Ramos (cell line): ENCODE data around the gene CAVIN4.

ENCODE experiments used
- in situ Hi-C: fragments of 300-500 bp; cut with MboI; formaldehyde crosslinking; loops from one replicate; pipeline ENCODE4 v1.14.3; 2022; ENCODE audit warnings: low sequenced_read_pairs; ENCODE audit not compliant: unreplicated experiment

Gene CAVIN4

DNA sequence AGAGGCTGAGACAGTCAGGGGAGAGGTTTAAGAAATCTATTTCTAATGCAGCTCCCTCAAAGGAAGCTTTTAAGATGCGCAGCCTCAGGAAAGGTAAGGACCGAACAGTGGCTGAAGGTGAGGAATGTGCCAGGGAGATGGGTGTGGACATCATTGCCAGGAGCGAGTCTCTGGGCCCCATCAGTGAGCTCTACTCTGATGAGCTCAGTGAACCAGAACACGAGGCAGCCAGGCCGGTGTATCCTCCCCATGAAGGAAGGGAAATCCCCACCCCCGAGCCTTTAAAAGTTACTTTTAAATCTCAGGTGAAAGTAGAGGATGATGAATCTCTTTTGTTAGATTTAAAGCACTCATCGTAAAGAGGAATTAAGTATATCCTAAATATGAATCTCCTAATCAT lies 8.2 kb downstream of the CAVIN4 start:
- in situ Hi-C loops = loop anchor here (25.0 kb wide), 1 partner anchor 1399 kb away; no protein-coding TSS in a partner anchor

DNA sequence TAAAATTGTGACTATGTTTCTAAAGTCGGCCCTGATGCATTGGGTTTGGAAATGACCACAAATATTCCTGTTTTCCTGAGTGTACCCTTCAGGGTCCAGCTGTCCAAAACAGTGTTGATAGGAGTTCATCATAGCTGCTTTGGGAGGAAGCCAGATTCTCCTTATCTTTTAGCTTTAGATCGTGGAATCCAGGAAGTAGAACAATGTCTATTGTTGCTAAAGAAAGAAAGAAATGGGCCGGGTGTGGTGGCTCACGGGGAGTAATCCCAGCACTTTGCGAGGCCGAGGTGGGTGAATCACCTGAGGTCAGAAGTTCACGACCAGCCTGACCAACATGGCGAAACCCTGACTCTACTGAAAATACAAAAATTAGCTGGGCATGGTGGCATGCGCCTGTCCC lies 9.5 kb downstream of the CAVIN4 start:
- in situ Hi-C loops = loop anchor here (25.0 kb wide), 1 partner anchor 1400 kb away; no protein-coding TSS in a partner anchor

DNA sequence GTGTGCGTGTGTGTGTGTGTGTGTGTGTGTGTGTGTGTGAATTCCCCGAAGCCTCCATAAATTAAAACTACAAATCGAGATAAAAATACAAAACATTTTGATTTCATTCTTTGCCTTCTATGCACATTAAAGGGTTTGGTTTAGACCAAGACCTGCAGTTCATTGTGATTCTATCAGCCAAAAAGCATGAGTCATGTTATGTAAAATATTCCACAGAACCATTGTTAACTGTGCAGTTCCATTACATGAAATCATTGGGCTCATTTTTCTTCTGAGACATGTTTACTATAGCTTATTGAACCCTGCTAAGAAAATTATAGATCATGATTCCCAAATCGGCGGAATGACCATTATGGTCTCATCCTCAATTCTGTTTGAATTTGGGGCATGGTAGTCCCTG lies 11.7 kb downstream of the CAVIN4 start:
- in situ Hi-C loops = loop anchor here (25.0 kb wide), 1 partner anchor 1402 kb away; no protein-coding TSS in a partner anchor

DNA sequence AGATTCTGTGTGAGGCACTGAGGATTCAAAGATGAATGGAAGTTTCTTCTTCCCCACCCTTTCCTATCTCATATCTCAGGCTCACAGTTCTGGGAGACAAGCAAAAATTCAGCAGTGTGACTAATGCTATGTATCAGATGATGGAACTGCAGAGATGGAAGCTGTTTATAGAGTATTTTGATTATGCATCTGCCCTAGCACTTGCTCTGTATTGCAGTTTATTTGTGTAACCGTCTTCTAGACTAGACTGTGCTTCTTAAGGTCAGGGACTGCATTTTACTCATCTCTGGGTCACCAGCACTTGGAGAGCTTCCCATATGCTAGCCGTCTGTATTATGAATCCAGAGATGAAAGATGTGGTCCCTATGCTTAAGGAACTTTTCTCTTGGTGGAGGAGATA lies 12.6 kb downstream of the CAVIN4 start:
- in situ Hi-C loops = loop anchor here (25.0 kb wide), 1 partner anchor 1403 kb away; no protein-coding TSS in a partner anchor

DNA sequence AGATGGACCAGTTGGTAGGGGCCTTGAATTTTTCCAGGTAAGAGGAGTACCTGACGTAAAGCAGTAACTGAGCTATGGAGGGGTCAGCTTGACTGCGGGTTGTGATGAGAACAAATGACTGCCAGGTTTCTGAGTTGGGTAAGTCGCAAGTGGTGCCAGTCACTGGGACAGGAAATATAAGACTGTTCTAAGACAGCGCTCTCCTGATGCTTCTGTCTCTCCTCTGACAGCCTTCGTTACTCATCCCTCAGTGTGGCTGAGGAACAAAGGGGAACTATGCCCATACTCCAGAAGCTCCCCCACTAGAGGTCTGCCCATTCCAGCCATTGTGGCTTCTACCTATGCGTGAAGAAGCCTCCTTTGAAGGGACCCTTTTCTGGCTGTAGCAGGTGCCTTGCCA lies 13.3 kb downstream of the CAVIN4 start:
- in situ Hi-C loops = loop anchor here (25.0 kb wide), 1 partner anchor 1404 kb away; no protein-coding TSS in a partner anchor

DNA sequence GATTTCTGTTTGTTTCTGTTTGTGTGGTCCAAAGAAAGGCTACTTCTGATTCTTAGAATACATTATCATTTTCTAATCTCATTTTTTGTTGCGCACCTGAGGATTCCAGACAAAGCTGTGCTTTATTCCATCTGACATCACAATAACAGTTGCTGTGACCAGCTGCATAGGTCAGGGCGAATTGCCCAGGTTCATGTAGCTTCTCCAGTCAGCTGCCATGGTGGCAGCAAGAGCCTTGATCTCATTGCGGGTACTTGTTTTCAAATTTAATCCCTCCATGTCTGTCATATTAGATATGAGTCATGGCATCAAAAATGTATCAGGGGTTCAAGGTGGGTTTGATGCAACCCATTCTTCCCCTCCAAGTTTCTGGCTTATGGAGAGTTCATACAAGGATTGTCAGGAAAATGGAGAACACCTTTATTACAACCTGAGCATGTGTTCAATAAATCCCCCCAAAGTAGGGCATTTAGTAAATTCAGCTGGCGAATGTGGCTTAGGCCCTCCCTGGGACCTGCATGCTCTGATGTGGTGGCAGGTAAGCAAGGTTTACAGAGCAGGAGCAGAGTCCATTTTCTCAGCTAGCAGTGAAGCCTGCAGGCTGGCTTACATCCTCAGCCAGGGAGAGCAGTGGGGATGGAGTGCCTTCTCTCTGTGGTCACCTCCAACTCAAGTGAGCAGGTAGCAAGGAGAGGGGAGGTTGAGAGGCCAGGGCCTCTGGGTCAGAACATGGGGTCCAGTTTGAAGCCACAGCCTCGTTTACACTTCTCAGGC lies 13.9 kb downstream of the CAVIN4 start:
- in situ Hi-C loops = loop anchor here (25.0 kb wide), 1 partner anchor 1405 kb away; no protein-coding TSS in a partner anchor

DNA sequence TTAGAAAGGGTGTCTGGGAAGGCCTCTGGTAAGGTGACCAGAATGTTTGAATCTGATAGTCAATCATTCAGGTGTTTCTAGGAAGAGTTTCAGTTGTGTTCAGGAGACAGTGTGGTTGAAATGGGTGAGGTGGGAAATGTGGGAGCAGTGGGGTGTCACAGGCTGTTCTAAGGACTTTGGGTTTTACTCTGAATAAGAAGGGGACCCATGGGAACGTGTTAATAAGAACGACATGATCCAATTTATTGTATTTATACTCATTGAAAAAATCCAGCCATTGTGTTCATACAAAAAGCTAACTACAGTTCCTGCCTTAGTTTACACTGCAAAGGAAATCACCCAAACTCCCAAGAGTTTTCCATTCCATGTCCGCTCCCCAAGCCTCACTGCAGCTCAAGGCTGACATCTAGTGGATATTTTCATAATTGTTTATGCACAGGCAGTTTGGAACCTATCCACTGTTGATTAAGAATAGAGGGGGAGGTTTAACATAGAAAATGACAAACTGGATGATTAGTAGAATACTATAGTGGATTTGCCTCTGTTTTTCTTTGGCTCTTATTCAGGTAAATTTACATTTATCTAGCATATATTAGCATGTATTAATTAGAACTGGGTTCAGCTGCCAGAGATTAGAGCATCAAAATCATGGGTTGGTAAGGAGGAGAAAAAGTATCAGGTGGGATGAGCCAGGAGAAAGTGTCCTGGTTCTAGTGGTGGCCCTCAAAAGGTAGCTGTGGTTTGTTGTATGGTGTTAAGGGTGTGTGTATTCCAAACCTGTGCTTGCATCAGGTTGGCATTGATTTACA lies 17.7 kb downstream of the CAVIN4 start:
- in situ Hi-C loops = loop anchor here (25.0 kb wide), 1 partner anchor 1408 kb away; no protein-coding TSS in a partner anchor

DNA sequence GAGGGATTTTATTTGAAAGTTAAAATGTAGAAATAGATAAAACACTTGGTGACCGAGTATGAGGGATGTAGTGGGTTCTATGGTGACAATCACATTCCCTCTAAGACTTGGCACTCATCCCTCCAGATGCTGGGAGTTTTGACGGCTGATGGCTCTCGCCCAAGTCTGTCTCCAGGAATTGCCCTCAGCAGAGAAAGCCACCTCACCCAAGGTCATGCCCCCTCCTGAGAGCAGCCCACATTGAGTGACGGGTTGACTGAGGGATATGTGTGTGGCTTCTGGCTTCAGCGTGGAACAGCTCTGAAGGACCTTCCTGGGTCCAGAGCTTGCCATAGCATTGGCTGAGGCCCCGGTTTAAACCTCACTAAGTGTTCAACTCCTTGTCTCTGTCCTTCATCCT lies 19.4 kb downstream of the CAVIN4 start:
- in situ Hi-C loops = loop anchor here (25.0 kb wide), 1 partner anchor 1410 kb away; no protein-coding TSS in a partner anchor

DNA sequence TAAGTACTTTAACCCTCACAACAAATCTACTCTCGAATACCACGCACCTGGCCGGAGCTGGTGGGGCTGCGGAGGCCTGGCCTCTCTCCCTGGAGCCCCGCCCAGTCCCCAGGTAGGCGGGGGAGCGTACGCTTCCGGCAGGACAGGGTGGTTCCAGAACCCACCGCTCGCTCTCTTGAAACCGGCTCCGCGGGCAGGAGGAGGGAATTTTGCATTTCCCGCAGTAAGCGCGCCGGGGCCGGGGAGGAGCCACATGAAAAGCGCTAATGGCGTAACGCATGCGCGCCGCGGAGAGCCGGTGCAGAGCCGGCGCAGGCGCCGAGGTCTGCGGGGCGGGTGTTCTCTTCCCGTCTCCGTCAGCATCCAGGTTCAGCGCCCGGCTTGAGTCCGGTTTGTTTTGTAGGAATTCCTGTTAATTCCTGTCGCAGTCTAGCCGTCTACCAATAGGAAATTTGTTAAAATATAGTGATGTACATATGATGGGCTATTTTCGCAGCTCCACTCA lies 20.8 kb downstream of the CAVIN4 start:
- in situ Hi-C loops = loop anchor here (25.0 kb wide), 1 partner anchor 1411 kb away; no protein-coding TSS in a partner anchor

DNA sequence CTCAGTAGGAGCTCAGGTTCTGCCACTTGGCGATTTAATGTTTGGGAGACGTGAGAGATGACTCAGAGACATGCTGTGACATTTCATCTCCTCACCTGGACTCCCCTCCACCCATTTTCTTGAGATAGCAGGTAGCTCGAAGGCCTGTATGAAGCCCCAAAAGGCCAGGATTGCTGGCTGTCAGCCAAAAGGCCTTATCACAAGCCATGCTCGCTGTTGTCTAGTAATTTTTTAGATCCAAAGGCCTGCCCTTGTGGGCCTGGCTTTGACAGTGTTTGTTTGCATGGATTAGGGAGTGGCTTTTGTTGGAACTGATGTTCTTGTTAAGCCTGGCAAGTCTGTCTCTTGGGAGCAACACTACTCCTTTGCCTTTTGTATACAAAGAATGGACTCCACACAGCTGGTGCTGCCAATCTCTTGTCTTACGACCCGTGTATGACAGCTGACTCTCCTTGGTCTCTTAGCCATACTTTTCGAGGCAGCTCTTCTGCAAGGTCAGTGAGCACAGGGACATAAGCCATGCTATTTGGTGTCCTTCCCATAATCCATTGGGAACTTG lies 22.7 kb downstream of the CAVIN4 start:
- in situ Hi-C loops = no loop called here

DNA sequence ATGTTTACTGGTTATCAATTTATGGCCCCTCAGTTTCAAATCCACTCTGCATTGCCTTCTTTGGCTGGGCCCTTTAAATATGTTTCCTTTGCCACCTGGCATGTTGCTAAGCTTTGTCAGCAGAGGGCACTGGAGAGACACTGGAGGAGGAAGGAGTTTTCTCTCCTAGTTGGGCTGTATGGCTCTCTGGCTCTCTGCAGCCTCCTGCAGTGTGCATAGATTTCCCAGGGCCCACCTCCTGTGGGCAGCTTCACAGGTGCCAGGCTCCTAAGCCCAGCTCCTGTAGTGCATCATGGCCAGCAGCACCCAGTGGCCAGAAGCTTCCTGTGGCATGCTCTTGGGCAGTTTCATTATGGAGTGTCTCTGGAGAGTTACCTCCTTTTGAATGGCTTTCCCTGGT lies 23.3 kb downstream of the CAVIN4 start:
- in situ Hi-C loops = no loop called here

DNA sequence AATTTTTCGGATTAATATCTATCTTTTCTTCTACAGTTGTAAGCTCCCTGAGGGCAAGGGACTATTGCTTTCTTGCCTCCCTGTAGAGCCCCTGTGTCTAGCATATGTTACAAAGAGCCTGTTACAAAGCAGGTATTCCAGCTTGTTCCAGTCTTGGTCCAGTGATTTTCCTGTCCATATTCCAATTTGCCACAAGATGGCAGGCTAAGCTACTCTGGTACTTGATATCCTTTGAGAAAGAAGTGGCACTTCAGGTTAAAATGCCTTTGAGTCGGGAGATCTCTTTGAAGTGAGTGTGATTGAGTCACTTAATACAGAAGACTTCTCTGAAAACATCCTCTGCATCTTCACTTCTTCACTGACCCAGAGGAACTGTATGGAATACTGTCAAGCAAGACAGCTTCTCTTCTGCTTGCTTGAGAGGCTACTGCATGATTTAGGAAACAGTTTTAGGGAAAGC lies 24.5 kb downstream of the CAVIN4 start:
- in situ Hi-C loops = no loop called here

DNA sequence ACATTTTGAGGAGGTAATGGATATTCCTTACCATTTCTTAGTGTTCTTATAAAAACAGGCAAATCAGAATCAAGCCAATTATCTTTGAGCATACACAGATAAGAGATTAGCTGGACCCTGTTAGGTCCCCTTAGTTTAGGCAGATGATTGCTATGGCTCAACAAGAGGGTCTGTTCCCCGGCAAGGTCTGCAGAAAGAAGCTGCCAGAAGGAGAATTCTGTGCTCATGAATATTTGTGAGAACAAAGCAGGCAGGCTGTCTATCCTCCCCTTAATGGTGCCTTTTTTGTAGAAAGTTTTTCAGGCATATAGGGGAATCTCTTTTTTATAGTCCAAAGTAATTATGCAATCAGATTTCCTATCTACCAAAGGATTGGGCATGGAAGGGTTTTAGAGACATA lies 27.5 kb downstream of the CAVIN4 start:
- in situ Hi-C loops = no loop called here

DNA sequence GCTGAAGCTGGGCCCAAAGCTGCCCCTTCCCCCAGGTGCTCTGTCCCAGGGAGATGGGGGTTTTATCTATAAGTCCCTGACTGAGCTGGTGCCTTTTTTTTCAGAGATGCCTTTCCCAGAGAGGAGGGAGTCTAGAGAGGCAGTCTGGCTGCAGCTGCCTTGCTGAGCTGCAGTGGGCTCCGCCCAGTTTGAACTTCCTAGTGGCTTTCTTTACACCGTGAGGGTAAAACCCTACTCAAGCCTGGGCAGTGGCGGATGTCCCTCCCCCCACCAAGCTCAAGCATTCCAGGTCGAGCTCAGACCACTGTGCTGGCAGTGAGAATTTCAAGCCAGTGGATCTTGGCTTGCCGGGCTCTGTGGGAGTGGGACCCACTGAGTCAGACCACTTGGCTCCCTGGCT lies 41.3 kb downstream of the CAVIN4 start:
- in situ Hi-C loops = no loop called here

DNA sequence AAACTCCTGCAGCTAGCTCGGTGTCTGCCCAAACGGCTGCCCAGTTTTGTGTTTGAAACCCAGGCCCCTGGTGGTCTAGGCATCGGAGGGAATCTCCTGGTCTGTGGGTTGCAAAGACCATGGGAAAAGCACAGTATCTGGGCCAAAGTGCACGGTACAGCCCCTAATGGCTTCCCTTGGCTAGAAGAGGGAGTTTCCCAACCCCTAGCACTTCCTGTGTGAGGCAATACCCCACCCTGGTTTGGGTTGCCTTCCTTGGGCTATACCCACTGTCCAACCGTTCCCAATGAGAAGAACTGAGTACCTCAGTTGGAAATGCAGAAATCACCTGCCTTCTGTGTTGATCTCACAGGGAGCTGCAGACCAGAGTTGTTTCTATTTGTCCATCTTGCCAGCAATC lies 41.8 kb downstream of the CAVIN4 start:
- in situ Hi-C loops = no loop called here

DNA sequence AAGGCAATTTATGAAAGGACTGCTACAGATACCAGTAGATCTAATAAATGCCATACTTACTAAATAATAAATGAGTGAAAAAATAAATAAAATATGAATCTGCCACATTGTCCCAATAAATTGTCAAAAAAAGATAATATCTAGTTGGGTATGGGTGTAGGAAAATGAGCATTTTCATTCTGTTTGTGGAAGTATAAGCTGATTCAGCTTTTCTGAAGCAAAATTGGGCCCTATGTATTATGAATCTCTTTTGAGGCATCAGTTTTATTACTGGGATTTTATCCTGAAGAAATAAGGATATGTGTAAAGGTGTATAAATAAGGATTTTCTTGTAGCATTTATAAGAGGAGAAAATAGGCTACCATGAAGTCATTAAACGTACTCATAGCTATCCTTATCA lies 46.1 kb downstream of the CAVIN4 start:
- in situ Hi-C loops = no loop called here

DNA sequence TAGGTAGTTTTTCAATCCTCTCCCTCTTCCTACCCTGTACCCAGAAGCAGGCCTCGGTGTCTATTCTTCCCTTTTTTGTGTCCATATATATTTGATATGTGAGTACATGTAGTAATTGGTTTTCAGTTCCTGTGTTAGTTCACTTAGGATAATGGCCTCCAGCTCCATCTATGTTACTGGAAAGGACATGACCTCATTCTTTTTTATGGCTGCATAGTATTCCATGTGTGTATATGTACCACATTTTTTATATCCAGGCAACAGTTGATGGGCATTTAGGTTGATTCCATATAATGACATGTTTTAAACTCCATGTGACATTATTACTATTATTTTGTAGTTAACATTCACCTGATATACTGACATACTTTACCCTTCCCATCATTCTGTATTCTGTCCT lies 49.1 kb downstream of the CAVIN4 start:
- in situ Hi-C loops = no loop called here

DNA sequence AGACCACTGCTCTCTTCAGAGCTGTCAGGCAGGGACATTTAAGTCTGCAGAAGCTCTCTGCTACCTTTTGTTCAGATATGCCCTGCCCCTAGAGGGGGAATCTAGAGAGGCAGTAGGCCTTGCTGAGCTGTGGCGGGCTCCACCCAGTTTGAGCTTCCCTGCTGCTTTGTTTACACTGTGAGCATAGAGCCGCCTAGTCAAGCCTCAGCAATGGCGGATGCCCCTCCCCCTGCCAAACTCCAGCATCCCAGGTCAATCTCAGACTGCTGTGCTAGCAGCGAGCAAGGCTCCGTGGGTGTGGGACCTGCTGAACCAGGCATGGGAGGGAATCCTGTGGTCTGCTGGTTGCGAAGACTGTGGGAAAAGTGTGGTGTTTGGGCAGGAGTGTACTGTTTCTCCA lies 59.9 kb downstream of the CAVIN4 start:
- in situ Hi-C loops = no loop called here
